Mesodermal cell (in vitro differentiated cells): ENCODE results near the gene TWIST1.

ENCODE experiments used
- H3K27ac ChIP-seq: 2 replicates; pipeline ENCODE4 v1.7.0; 2013; ENCODE audit warnings: mild to moderate bottlenecking, low read depth, low read length, moderate library complexity; ENCODE audit not compliant: severe bottlenecking
- H3K36me3 ChIP-seq: 2 replicates; pipeline ENCODE4 v1.7.1; 2013; ENCODE audit warnings: mild to moderate bottlenecking, low read length, moderate library complexity; ENCODE audit not compliant: control insufficient read depth, insufficient read depth
- H3K4me1 ChIP-seq: one replicate; pipeline ENCODE4 v1.7.1; 2013; ENCODE audit warnings: mild to moderate bottlenecking, low read length; ENCODE audit not compliant: insufficient read depth, control insufficient read depth, poor library complexity, severe bottlenecking
- H3K4me3 ChIP-seq: 2 replicates; pipeline ENCODE4 v1.7.0; 2013; ENCODE audit warnings: low read length, control low read depth, mild to moderate bottlenecking; ENCODE audit not compliant: insufficient read depth, poor library complexity, severe bottlenecking; ENCODE audit errors: extremely low read depth
- H3K9me3 ChIP-seq: 2 replicates; pipeline ENCODE4 v1.7.1; 2013; ENCODE audit warnings: mild to moderate bottlenecking, low read length, moderate library complexity; ENCODE audit not compliant: control insufficient read depth
- WGBS, 2 experiments: methylation state at CpG; one replicate each; pipeline ENCODE4 v1.1.5; 2013; ENCODE audit warnings: missing lambda C conversion rate in 2 of 2; ENCODE audit not compliant: insufficient coverage in 2 of 2; 5-methylcytosine and 5-hydroxymethylcytosine counted together

TWIST1 gene

GRCh38 chr7:19121977-19122588 lies 4.6 kb upstream of the TWIST1 start:
- WGBS, 2 experiments, result no CpG with 5 or more reads among the region's 2 CpGs
- no peaks in the 10 kb centered on the region for H3K9me3 ChIP-seq

GRCh38 chr7:19119870-19120486 lies 2.5 kb upstream of the TWIST1 start:
- Histone ChIP-seq H3K36me3 (no peaks in the 10 kb centered on the region), H3K4me3 (no peak overlapping the region), H3K4me1 (peaks cover 5% of the 10 kb centered on the region), H3K27ac (no peak overlapping the region), H3K9me3 (no peaks in the 10 kb centered on the region)
- 4 to 23% methylated on average over 7 to 8 of the region's 10 CpGs for WGBS, 2 experiments

More at GRCh38 chr7:19121977-19122588, 4.6 kb upstream of the TWIST1 start:
- Histone ChIP-seq H3K36me3 (no peaks in the 10 kb centered on the region), H3K4me1 (peaks cover 3% of the 10 kb centered on the region), H3K4me3 (no peak overlapping the region), H3K27ac (no peak overlapping the region)

- H3K36me3 ChIP-seq, result no peaks in the 10 kb centered on the region
- no peaks in the 10 kb centered on the region for H3K9me3 ChIP-seq
- H3K4me3 ChIP-seq, result no peak overlapping the region
- WGBS, 2 experiments, result 0 to 18% methylated on average over 2 to 6 of the region's 8 CpGs
- peaks cover 6% of the 10 kb centered on the region for H3K4me1 ChIP-seq
- no peak overlapping the region for H3K27ac ChIP-seq
Observed at GRCh38 chr7:19119372-19119771, 1.9 kb upstream of the TWIST1 start.

- 1 to 4% methylated on average over 19 to 21 of the region's 28 CpGs for WGBS, 2 experiments
- Histone ChIP-seq H3K27ac (no peak overlapping the region), H3K36me3 (no peaks in the 10 kb centered on the region), H3K9me3 (no peaks in the 10 kb centered on the region), H3K4me1 (peaks cover 6% of the 10 kb centered on the region), H3K4me3 (peak overlapping the region; percentile 77)
Observed at GRCh38 chr7:19118636-19119371, 1.4 kb upstream of the TWIST1 start.

GRCh38 chr7:19117870-19118608 lies 603 bp upstream of the TWIST1 start:
- H3K27ac ChIP-seq, result no peak overlapping the region
- H3K4me3 ChIP-seq, result peak overlapping the region; percentile 77
- WGBS, 2 experiments, result 0 to 3% methylated on average over 21 to 31 of the region's 51 CpGs
- H3K36me3 ChIP-seq, result no peaks in the 10 kb centered on the region
- no peaks in the 10 kb centered on the region for H3K9me3 ChIP-seq
- peaks cover 6% of the 10 kb centered on the region for H3K4me1 ChIP-seq

GRCh38 chr7:19116121-19117090 lies 1.0 kb downstream of the TWIST1 start:
- 0 to 1% methylated on average over 29 to 47 of the region's 70 CpGs for WGBS, 2 experiments
- Histone ChIP-seq H3K27ac (no peak overlapping the region), H3K4me1 (peaks cover 6% of the 10 kb centered on the region), H3K9me3 (no peaks in the 10 kb centered on the region), H3K36me3 (no peaks in the 10 kb centered on the region), H3K4me3 (peak overlapping the region; percentile 77)

- H3K36me3 ChIP-seq, result no peaks in the 10 kb centered on the region
- H3K27ac ChIP-seq, result no peak overlapping the region
- H3K4me3 ChIP-seq, result peak overlapping the region; percentile 9
- WGBS, 2 experiments, result no CpG with 5 or more reads among the region's 2 CpGs
- no peaks in the 10 kb centered on the region for H3K9me3 ChIP-seq
- H3K4me1 ChIP-seq, result peaks cover 12% of the 10 kb centered on the region
Observed at GRCh38 chr7:19114551-19114855, 2.9 kb downstream of the TWIST1 start.

GRCh38 chr7:19113855-19114550 lies 3.4 kb downstream of the TWIST1 start:
- 30% methylated on average over 2 of the region's 3 CpGs; no CpG with 5 or more reads in 1 of the 2 experiments for WGBS, 2 experiments
- Histone ChIP-seq H3K27ac (no peak overlapping the region), H3K4me1 (peaks cover 8% of the 10 kb centered on the region), H3K4me3 (peak overlapping the region; percentile 9), H3K9me3 (no peaks in the 10 kb centered on the region), H3K36me3 (no peaks in the 10 kb centered on the region)

GRCh38 chr7:19113002-19113350 lies 4.5 kb downstream of the TWIST1 start:
- H3K9me3 ChIP-seq, result no peaks in the 10 kb centered on the region
- no peak overlapping the region for H3K27ac ChIP-seq
- no CpG with 5 or more reads among the region's 4 CpGs for WGBS, 2 experiments
- peaks cover 14% of the 10 kb centered on the region for H3K4me1 ChIP-seq
- no peaks in the 10 kb centered on the region for H3K36me3 ChIP-seq
- no peak overlapping the region for H3K4me3 ChIP-seq
